Right cardiac atrium (tissue), 5 donors: Measurements from ENCODE around the gene DHRS13. TPM values are rescaled to one million over a fixed set of nuclear protein-coding genes. Genes with fewer than 3 reads are reported as not detected.

Experiments used
- ATAC-seq, 2 donors: fragments of 200-7000 bp; cut with Tn5 transposase; one replicate each; pipeline versions ENCODE4 v1.8.0 to v1.9.1; 2020; ENCODE audit warnings: moderate library complexity in 2 of 2, mild to moderate bottlenecking in 1 of 2
- DNase-seq, 3 donors: peaks; one replicate each; pipeline ENCODE4 v3.0.0-alpha.2; 2020
- H3K27ac ChIP-seq: one replicate; pipeline ENCODE4 v1.5.1; 2013; ENCODE audit warnings: mild to moderate bottlenecking, low read length, control low read depth, moderate library complexity
- H3K27me3 ChIP-seq: one replicate; pipeline ENCODE4 v1.6.1; 2013; ENCODE audit not compliant: control insufficient read depth, insufficient read depth
- H3K4me1 ChIP-seq: one replicate; pipeline ENCODE4 v1.6.1; 2013; ENCODE audit warnings: low read length; ENCODE audit not compliant: control insufficient read depth, insufficient read depth
- H3K4me3 ChIP-seq: one replicate; pipeline ENCODE4 v1.5.1; 2013; ENCODE audit warnings: low read length, control low read depth
- H3K9me3 ChIP-seq: one replicate; pipeline ENCODE4 v1.6.1; 2013; ENCODE audit warnings: low read length; ENCODE audit not compliant: control insufficient read depth
- WGBS: extraction: QIAGEN DNeasy Blood & Tissue Kit; methylation state at CpG from one replicate; pipeline ENCODE4 v1.1.7; 2013; 5-methylcytosine and 5-hydroxymethylcytosine counted together
- intact Hi-C, 4 donors: fragments of 100-400 bp; cut with DNase I; formaldehyde crosslinking; loops; one replicate each; pipeline versions ENCODE4 v1.11.0 to v1.14.0; 2022 to 2023
- long read RNA-seq, 4 donors: library from polyadenylated mRNA; unstranded; transcript quantifications; one replicate each; pipeline ENCODE4 v2.0.0, GENCODE V29; 2020 to 2021
- polyA plus RNA-seq: library from polyadenylated mRNA; stranded (reverse); fragments of 200-250 nt; gene quantifications from one replicate; pipeline ENCODE4 v1.2.3, GENCODE V29; 2013
- total RNA-seq, 4 donors: library from RNA; stranded (reverse); fragmentation: NEBNext Ultra II Directional; extraction: Animal tissue kit (Norgen Biotek cat#: 25700); gene quantifications; one replicate each; pipeline ENCODE4 v1.2.1, GENCODE V29; 2021
- donor health status: healthy with polysubstance abuse.
- donor health status: DM: no; HTN: yes; CAD: no.
- donor health status: DM: no; HTN: no; CAD: no.
- donor health status: DM: no; HTN: yes; CAD: no; lungs with severe emphysema.
- donor health status: DM: yes; HTN: yes; CAD: no.

DHRS13 gene
- 1 to 10 TPM; 2.1 to 3.3 (median 2.5) TPM for total RNA-seq
- 2.3 TPM for polyA plus RNA-seq
- long read RNA-seq, donor 1, transcript DHRS13-201 (5 exons, 1,921 nt), result major isoform, 11 of 14 reads
- long read RNA-seq, donor 1, partial matches to known transcripts, result 1 of 14 reads
- long read RNA-seq, donor 1, other reads (novel, unspliced or antisense), result 0 of 14 reads
- long read RNA-seq, donor 2, transcript DHRS13-201 (5 exons, 1,921 nt), result major isoform, 5 of 6 reads
- long read RNA-seq, donor 2, partial matches to known transcripts, result 0 of 6 reads
- long read RNA-seq, donor 2, other reads (novel, unspliced or antisense), result 1 of 6 reads
- long read RNA-seq, donor 3, transcript DHRS13-201 (5 exons, 1,921 nt), result major isoform, 7 of 12 reads
- long read RNA-seq, donor 3, transcript DHRS13-202 (4 exons, 2,037 nt), result minor isoform, 5 of 12 reads
- long read RNA-seq, donor 3, partial matches to known transcripts, result 0 of 12 reads
- long read RNA-seq, donor 3, other reads (novel, unspliced or antisense), result 0 of 12 reads
- long read RNA-seq, donor 4, partial matches to known transcripts, result 0 of 3 reads
- long read RNA-seq, donor 4, other reads (novel, unspliced or antisense), result 0 of 3 reads

GRCh38 chr17:28902819-28903545 lies at the start of gene DHRS13:
DHRS13 (minus strand) TSS chr17:28903079; CDS start chr17:28902944, 135 bp downstream.
- intact Hi-C loops, result loop anchor here in 1 of 4 donors (5.0 kb wide), 1 partner anchor 44 kb away; no protein-coding TSS in a partner anchor
- ATAC-seq (peak; percentile 88 to 92), DNase-seq (peak; percentile 90 to 96 (median 96))
- peak within 1 kb of the TSS; percentile 51 for H3K4me3 ChIP-seq
- no peaks in the 10 kb centered on the region for H3K9me3 ChIP-seq
- H3K4me1 ChIP-seq, result peaks cover 2% of the 10 kb centered on the region
- under 1% methylated on average over 55 of the region's 55 CpGs for WGBS
- H3K27me3 ChIP-seq, result no peaks in the 10 kb centered on the region
- H3K27ac ChIP-seq, result peak within 1 kb of the TSS; percentile 14

- Histone ChIP-seq H3K27ac (peak overlapping the region; percentile 99), H3K9me3 (no peaks in the 10 kb centered on the region), H3K4me1 (no peaks in the 10 kb centered on the region), H3K27me3 (no peaks in the 10 kb centered on the region), H3K4me3 (peak overlapping the region; percentile 66)
- ATAC-seq (peak; percentile 89 to 91), DNase-seq (peak; percentile 96 to 99 (median 97))
- WGBS, result 5% methylated on average over 36 of the region's 36 CpGs
- intact Hi-C loops, result loop anchor here in 1 of 4 donors (5.0 to 10.0 kb wide), 2 partner anchors 225 to 343 kb away; partner anchors contain the start of genes NEK8, NUFIP2 and TLCD1
These were observed 49.4 kb upstream of the DHRS13 start for GRCh38 chr17:28951991-28952975.

DNA sequence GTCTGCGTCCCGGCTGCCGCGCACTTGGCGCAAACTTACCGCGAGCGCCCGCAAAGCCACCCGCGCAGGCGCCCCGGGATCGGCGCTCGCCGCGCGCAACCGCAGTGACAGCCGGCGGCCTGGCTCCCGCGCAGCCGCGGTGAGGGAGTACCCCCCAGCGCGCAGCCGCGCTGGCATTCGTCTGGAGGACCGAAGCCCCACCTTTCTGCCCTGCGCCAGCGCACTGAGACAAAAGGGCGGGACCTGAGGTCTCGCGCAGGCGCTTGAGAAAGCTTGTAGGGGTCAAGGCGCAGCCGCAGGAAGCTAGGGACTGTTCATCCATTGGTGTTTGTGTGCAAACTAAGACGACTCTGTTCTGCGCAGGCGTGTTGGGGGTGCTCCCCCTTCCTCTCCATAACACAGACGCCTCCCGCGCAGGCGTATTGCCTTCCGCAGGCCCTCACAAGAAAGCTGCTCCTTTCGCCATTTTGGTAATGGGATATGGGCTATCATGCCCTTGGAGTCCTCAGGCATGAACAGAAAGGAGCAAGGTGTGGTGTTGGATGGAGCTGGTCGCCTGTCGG lies 48.6 kb upstream of the DHRS13 start, which contains the start of gene PHF12:
PHF12 (minus strand) TSS at position 91 of the 563 bp plus-strand sequence. CDS start 558 bp downstream, outside the sequence.
- under 1% methylated on average over 51 of the region's 51 CpGs for WGBS
- Histone ChIP-seq H3K4me3 (peak within 1 kb of the TSS; percentile 92), H3K27ac (peak within 1 kb of the TSS; percentile 99), H3K9me3 (no peaks in the 10 kb centered on the region), H3K27me3 (no peaks in the 10 kb centered on the region), H3K4me1 (no peaks in the 10 kb centered on the region)
- intact Hi-C loops, result loop anchor here in 1 of 4 donors (5.0 to 10.0 kb wide), 2 partner anchors 224 to 343 kb away; partner anchors contain the start of genes NEK8, NUFIP2 and TLCD1
- peak; percentile 88 to 90 for ATAC-seq
- DNase-seq, result peak; percentile 100

- intact Hi-C loops, result loop anchor here in 1 of 4 donors (5.0 to 10.0 kb wide), 2 partner anchors 224 to 344 kb away; partner anchors contain the start of genes NEK8, NUFIP2 and TLCD1
- no peaks in the 10 kb centered on the region for H3K4me1 ChIP-seq
- peak overlapping the region; percentile 99 for H3K27ac ChIP-seq
- peak overlapping the region; percentile 92 for H3K4me3 ChIP-seq
- H3K9me3 ChIP-seq, result no peaks in the 10 kb centered on the region
- WGBS, result under 1% methylated on average over 51 of the region's 51 CpGs
- peak; percentile 1 to 3 for ATAC-seq
- H3K27me3 ChIP-seq, result no peaks in the 10 kb centered on the region
- peak in 1 of 3 donors; percentile 38 for DNase-seq
These were observed 48.0 kb upstream of the DHRS13 start for GRCh38 chr17:28950752-28951427.

GRCh38 chr17:28950017-28950751 lies 47.3 kb upstream of the DHRS13 start:
- Histone ChIP-seq H3K9me3 (no peaks in the 10 kb centered on the region), H3K4me3 (peak overlapping the region; percentile 92), H3K4me1 (peaks cover 2% of the 10 kb centered on the region), H3K27ac (peak overlapping the region; percentile 99), H3K27me3 (no peaks in the 10 kb centered on the region)
- intact Hi-C loops, result loop anchor here in 1 of 4 donors (5.0 to 10.0 kb wide), 2 partner anchors 223 to 345 kb away; partner anchors contain the start of genes NEK8, NUFIP2 and TLCD1
- WGBS, result under 1% methylated on average over 43 of the region's 43 CpGs
- ATAC-seq, result peak in 1 of 2 donors; percentile 0
- DNase-seq, result peak; percentile 54 to 86 (median 82)

GRCh38 chr17:28949185-28950016 lies 46.5 kb upstream of the DHRS13 start:
- Histone ChIP-seq H3K27ac (peak overlapping the region; percentile 99), H3K4me3 (peak overlapping the region; percentile 92), H3K27me3 (no peaks in the 10 kb centered on the region), H3K9me3 (no peaks in the 10 kb centered on the region), H3K4me1 (peaks cover 2% of the 10 kb centered on the region)
- intact Hi-C loops, result loop anchor here in 2 of 4 donors (5.0 to 10.0 kb wide), 3 partner anchors 47 to 345 kb away; partner anchors contain the start of genes DHRS13 (in 1 of the 2), NEK8 (in 1 of the 2), NUFIP2 (in 1 of the 2) and TLCD1 (in 1 of the 2)
- WGBS, result under 1% methylated on average over 61 of the region's 61 CpGs
- peak; percentile 60 to 87 (median 85) for DNase-seq
- peak; percentile 1 to 8 for ATAC-seq

DNA sequence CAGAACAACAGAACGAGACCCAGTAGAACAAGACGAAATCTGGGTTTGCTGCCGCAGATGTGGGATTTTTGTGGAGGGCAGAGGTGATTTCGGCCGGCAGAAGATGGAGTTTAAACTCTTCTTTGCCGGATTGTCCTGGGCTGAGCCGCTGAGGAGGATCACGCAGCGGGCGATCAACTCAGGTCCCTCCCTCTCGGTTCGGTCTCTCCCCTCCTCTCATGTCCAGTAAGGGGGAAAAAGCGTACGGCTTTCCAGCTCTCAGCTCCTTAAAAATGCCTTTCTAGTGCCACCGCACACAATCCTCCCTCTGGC lies 46.0 kb upstream of the DHRS13 start:
- under 1% methylated on average over 15 of the region's 15 CpGs for WGBS
- no peak for ATAC-seq
- no peaks in the 10 kb centered on the region for H3K27me3 ChIP-seq

GRCh38 chr17:28948342-28948741 lies 45.5 kb upstream of the DHRS13 start:
- H3K4me3 ChIP-seq, result peak overlapping the region; percentile 92
- intact Hi-C loops, result loop anchor here in 1 of 4 donors (5.0 kb wide), 1 partner anchor 46 kb away; the partner anchor contains the start of gene DHRS13
- WGBS, result 20% methylated on average over 4 of the region's 4 CpGs
- DNase-seq (no peak), ATAC-seq (no peak)
- H3K27me3 ChIP-seq, result no peaks in the 10 kb centered on the region
- H3K4me1 ChIP-seq, result peaks cover 2% of the 10 kb centered on the region
- H3K9me3 ChIP-seq, result no peaks in the 10 kb centered on the region
- no peak overlapping the region for H3K27ac ChIP-seq

More for the DNA sequence above, 46.0 kb upstream of the DHRS13 start:
- H3K4me3 ChIP-seq, result peak overlapping the region; percentile 92
- H3K9me3 ChIP-seq, result no peaks in the 10 kb centered on the region
- H3K4me1 ChIP-seq, result peaks cover 2% of the 10 kb centered on the region
- peak overlapping the region; percentile 99 for H3K27ac ChIP-seq
- intact Hi-C loops, result loop anchor here in 1 of 4 donors (5.0 kb wide), 1 partner anchor 47 kb away; the partner anchor contains the start of gene DHRS13
- DNase-seq, result no peak
